LoVo (cell line): Measurements from ENCODE around the gene ST6GALNAC5.

Source experiments
- DNase-seq: peaks from one replicate; pipeline ENCODE4 v3.0.0-alpha.2; 2016; ENCODE audit warnings: low spot score

ST6GALNAC5 gene

DNA sequence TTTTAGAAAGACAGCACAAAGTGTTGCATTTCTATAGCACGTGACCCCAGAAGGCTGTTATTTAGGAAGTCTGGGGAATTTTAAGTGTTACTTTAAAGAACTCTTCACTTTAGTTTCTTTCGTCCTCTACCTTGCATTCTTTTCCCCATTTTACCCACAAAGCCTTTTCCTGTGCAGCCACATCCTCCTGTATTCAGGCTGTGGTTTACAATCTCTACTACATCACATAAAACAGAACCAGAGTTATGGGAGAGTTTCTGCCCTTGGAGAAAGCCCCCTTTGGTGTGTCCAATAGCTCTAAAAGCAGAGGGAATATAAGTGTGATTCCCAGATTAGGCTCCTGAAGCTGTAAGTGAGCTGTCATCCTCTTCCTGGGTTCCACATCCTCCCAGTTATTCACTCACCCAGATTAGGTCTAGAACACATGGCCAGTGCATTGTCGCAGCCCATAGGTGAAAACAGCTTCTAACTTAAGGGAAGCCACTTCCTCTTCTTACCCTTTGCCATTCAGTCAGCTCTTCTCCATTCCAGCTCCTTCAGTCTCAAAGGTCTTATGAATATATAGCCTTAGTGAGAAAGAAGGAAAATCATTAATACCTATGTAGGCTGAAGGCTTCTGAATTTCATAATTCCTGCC is 180.8 kb downstream of the ST6GALNAC5 start:
- DNase-seq, result no peak

DNA sequence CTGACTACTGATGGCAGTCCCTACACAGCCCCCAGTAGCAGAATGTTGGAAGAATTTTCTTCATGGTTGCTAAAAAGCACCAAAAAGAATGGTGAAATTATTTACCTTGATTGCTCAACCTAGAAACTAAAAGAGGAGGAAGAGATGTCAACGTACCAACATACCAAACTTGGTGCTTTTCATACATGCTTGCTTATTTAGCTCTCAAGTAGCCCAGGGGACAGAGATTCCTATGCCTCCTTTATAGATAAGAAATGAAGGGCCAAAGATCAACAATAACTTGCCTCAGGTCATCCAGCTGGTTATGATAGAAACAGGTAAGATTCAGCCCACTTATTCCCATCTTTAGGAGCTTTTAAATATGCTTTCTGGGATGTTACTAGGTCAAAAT is 181.3 kb downstream of the ST6GALNAC5 start:
- DNase-seq, result no peak

DNA sequence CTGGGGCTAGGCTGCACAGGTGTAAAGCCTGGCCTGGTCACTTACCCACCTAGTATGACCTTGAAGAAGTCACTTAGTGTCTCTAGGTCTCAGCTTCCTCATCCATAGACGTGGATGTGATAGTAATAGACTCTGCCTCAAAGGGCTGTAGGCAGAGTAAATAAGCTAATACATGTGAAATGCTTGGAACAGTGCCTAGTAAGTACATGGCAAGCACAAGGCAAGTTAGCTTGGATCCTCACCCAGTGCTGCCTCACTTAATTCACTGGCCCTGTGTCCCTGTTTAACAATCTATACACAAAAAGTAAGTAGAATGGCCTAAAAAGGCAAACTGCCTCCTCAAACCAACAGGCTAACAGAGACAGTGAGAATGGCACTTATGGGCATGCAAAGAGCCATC is 184.1 kb downstream of the ST6GALNAC5 start:
- no peak for DNase-seq

DNA sequence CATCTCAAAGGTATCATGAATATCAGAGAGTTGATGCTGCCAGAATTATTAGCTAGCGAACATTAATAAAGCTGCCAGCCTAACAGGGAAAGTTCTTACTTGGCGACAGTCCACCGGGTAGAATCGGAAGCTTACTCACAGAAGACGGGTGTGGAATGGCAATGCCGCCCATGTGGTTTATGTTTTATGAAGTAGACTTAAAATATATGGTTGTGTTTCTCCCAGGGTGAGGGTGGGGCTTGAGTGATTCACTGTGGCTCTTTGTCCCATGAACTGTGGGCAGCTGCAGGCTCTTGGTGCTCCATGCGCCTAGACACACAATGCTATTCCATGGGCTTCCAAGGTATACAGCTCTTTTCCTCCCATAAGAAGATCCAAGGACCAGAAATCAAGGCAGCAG is 189.2 kb downstream of the ST6GALNAC5 start:
- DNase-seq, result peak; percentile 41

DNA sequence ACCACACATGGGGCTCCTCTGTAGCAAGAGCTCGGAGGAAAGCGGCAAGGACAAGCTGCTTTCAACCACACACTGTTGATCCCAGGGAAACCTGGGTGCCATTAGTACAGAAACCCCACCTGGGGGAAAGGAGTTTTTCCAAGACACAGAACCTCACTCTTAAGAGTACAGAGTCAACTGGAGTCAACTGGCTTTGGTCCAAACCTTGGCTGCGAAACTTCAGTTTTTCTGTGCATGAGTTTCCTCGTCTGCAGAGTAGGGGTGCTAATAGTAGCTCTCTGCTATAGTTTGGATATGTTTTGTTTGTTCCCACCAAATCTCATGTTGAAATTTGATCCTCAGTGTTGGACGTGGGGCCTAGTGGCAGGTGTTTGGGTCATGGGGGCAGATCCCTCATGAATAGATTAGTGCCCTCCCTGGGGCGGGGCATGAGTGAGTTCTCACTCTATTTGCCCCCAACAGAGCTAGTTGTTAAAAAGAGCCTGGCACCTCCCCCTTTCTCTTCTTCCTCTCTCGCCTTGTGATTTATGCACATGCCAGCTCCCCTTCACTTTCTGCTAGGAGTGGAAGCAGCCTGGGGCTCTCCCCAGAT is 190.8 kb downstream of the ST6GALNAC5 start:
- DNase-seq, result no peak

DNA sequence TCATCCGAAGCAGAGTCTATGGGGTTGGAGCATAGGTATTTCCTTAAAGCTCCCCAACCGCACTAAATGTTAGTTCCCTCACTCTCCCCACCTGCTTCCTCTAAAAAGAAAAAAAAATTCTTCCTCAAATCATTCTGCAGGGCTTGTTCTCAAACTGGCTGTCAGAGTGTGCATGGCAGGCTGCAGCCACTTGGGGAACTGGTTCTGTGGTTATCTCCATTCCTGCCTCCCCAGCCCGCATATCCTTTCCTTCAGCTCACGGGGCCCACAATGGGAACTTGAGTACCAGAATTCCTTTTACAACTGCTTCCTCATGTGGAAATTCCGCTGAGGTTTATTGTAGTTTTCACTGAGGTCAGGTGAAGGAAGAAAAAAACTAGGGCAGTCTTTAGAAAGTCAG is 192.7 kb downstream of the ST6GALNAC5 start:
- DNase-seq, result no peak

DNA sequence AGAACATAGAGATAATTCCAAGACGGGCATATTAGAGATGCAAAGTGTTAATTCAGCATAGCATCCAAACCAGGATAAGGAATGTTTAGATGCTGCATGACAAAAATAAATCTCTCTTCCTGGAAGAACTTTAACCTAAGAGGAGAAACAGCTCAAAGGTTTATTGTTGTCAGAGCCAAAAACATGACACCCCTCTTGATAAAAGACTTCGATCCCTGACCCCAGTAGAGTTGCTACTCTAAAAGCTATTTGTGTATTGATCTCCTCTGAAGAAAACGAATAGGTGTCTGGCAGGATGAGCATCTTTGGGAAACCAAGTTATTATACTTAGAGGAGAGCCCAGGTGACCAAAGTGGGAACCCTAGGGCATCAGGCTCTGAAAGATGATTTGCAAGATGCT is 193.9 kb downstream of the ST6GALNAC5 start:
- no peak for DNase-seq

DNA sequence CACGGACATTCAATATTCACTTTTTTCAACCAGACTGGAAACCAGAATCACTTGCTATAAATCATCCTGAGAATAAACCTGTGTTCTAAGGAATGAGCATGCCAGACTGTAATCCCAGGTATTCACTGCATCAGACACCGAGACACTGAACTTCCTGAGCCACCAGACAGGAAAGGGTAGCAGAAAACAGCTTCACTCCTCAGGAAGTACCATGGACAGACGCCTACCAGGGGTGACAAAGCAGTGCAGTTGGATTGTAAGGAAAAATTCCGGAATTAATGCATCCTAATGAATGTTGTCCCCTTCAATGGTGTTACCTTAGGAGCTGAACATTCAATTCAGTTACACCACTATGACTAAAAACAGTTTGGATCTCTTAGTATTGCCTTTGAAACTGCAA is 195.8 kb downstream of the ST6GALNAC5 start:
- DNase-seq, result no peak

DNA sequence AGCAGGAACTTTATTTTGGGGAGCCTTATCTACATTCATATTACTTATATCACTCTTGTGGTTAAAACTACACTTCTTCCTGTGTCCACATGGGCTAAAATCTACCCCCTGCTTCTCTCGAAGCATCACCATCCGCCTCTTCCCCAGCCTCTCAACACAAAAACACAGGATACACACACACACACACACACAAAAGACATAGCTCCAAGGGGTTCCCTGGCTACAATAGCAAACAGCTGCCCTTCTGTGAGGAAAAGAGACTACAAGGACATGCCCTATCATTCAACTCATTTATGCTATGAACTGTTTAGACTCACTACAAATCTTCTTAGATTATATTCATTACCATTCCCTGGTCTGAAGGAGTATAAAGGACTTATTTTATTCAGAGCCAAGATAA is 197.0 kb downstream of the ST6GALNAC5 start:
- DNase-seq, result no peak

DNA sequence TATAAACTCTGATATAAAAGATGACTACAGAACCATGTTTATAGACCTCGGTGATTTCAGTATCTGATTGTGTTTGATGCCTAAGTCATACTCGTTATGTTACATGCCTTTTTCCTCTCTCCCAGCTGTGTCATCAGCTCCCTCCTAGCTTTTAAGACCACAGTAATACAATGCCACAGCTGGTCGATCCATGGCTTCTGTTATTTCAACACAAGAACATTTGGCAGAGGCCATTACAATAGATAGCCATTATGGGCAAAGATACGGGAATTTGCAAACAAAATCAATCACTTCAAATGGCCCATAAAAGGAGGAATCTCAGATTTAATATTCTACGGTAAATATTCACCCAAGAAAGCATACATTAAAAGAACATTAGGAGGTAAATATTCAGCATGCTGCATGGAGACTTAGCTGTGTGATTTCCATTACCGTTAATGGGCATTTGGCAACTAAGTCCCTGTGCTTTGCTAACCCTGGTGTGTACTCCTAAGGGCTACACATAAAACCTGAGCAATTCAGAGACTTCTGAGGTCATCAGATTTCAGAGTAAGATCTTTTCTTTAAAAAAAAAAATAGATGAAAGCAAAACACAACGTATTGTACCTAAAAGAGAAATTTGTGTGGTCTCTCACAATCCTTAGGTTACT is 198.5 kb downstream of the ST6GALNAC5 start:
- no peak for DNase-seq

DNA sequence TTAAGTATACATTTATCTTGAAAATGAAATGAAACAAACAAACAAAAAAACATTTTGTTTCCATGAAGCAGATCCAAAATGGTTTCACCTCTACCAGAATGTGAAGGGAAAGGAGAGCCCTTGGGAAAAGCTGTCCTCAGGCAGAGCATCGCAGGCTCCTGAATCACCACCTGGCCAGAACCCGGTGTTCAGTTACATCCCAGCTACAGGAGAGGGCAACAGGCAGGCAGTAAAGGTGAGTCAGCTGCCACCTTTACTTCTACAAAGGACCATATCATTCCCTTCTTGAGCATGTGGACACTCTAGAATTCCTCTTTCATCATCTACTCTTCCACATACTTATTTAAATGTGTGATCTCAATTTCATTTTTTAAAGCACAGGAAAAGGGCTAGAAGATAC is 200.7 kb downstream of the ST6GALNAC5 start:
- peak; percentile 17 for DNase-seq

DNA sequence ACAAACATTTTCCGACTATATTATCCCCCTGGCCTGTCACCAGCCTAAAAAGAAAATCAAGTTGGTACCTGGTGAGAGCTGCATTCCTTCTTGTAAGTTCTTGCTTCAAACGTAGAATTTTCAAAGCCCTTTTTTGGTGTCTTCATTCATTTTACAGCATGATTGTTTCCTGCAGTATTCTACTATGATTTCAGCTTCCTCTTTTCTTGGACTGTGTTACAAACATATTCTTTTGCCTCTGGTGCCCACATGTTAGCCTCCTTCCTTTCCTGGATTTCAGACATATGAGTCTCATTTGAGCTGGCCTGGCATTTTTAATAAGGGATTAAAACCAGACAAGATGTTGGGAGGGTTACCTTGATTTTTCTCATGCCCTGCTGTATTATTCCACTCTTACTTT is 209.5 kb downstream of the ST6GALNAC5 start:
- no peak for DNase-seq

DNA sequence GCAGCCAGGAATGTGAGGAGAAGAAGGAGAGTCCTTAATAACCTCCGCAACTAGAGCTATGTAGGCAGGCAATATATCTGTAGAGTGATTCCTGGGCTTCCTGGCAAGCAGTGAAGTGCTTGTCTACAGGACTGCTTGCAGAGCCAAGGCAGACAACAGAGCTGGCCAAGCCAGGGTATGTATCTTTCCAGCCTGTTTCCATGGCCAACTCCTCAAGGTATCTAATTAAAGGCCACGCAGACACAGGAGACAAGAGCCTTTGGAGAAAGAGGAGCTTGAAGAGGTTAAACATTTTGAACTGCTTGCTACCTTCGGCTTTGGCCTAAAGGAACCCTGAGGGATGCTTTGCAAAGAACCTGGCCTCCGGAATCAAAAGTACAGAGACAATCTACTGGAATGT is 214.6 kb downstream of the ST6GALNAC5 start:
- DNase-seq, result no peak

DNA sequence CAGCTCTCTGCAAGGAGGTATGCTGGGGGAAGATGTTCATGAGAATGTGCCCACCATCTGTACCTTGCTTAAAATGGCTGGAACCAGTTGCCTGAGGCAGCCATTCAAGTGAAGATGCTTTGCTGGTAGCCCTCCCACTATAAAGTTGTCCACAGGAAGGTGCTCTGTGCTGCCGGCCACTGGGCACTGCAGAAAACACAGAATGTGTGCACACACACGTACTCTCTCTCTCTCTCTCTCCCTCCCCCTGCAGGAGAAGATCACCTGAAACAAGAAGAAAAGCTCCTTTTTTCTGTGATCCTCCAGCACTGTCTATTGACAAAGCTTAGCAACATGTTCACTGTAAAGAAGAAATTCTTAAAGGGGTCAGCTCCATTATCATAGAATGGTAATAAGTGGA is 217.2 kb downstream of the ST6GALNAC5 start:
- no peak for DNase-seq

DNA sequence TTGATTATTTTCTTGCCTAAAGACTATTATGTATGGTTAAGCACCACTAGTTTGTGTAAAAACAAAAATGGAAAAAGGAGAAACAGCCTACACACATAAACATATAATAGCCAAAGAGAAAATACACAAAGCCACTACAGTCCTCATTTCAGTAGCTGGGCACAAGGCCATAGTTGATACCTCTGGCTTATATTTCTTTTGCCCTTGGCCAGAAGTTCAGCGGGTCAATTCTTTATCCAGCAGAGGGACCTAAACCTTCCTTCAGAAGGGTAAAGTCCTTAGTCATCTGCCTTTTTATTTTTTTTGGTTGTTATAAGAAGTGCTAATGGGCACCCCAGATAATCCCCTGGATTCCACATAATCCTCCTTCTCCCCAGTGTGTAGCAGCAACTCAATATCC is 217.8 kb downstream of the ST6GALNAC5 start:
- DNase-seq, result no peak

DNA sequence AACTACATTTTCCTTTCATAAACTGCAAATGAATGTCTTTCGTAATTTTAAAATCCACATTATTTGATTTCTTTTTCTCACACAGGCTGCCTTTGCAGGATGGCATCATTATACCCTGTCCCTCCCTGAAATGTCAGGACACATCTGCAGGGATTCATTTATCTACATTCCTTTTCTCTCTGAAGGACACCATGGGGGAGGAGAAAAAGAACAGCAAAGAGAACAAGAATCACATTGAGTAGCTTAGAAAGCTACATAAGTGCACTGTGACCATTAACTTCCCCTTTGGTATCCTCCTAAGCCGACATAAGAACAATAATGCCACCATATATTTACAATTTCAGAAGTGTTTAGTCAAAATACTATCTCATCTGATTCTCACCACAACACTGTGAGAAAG is 222.5 kb downstream of the ST6GALNAC5 start:
- DNase-seq, result no peak

DNA sequence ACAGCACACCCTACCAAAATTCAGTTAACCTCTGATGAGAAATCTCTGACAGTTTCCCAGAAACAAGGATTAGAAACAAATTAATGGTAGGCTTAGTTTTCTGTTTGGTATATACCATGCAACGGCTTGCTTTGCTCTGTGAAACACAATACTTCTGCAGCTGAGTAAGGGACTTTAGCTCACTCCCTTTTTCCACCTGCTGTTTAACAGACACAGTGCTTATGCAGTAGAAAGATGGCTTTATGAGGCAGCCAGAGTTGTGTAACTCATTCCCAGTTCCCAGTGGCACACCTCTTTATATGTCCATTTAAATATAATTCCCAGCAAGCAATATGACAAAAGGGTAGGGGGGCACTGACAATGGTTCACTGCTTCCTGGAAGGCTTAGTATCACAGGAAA is 228.0 kb downstream of the ST6GALNAC5 start:
- no peak for DNase-seq

DNA sequence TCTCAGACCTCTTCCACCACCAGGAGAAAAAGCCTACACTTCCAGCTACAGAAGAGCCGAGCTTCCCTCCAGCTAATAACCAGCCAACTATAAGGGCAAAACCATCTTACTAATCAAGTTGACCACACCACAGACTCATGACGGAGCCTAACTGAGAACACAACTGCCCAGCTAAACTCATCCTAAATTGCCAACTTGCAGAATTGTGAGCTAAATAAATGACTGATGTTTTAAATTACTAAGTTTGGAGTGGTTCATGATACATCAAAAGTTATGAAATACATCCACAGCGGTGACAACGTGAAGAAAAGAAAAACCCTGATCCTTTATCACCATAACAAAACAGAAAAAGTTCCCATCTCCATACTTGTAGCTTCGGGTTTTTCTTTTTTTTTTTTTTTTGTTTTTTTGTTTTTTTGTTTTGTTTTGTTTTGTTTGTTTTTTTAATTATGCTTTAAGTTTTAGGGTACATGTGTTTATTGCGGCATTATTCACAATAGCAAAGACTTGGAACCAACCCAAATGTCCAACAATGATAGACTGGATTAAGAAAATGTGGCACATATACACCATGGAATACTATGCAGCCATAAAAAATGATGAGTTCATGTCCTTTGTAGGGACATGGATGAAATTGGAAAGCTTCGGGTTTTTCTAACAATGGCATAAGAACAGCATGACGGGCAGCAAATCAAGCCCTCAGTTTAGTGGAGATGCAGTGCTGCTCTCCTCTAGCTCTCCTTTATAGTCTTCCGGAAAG is 229.4 kb downstream of the ST6GALNAC5 start:
- no peak for DNase-seq

DNA sequence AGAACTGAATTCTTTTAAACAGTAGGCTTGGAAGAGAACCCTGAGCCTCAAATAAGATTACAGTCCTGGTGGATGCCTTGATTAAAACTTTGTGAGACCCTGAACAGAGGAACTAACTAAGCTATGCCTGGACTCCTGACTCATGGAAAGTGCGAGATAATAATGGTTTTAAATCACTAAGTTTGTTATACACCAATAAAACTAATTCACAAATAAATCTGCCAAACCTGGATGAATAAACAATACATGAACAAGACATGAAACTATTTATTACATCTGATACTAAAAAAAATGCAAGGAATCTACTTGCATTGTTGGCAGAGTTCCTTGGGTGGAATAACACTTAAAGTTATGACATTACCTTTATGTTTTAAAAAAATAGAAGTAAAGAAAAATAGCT is 233.6 kb downstream of the ST6GALNAC5 start:
- DNase-seq, result no peak

DNA sequence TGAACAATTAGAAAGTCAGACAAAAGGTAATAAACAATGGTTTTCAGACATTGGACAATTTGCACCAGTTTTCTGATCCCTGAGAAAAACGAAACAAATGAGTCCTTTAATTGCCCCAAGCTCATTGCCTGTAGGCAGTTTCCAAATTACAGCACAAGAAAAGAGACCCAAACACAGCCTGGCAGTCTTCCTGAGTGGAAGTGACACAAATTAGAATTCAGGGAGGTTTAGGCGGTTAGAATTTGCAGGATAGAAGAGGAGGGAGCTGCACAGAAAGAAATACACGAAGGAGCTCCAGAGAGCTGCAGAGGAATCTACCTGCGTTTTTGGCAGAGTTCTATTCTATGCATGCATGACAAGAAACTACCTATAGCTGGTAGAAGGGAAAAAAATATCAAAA is 236.2 kb downstream of the ST6GALNAC5 start:
- no peak for DNase-seq

DNA sequence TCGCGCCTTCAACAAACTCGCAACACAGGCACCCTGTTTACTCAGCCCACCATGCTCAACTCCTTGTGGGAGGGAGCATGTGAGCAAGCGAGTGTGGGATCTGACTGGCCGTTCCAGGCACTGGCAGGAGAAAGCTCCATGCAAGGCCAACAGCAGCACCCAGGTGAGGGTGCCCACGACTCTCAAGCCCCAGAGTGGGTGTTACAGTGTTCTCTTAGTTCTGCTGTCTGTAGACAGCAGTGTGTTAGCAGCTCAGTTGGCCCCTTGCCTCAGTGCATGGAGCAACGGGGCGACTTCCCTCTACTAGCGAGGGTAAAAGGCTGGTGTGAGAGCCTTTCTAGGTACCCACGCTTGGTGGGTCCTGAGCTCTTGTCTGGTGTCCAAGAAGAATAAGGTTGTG is 237.4 kb downstream of the ST6GALNAC5 start:
- no peak for DNase-seq
